Neural cell (in vitro differentiated cells): ENCODE data around the gene FGD6.

Experiments
- EP300 ChIP-seq: fragments of 450-650 bp; conservative IDR thresholded peaks from 2 replicates; pipeline ENCODE4 v1.6.1; 2014; ENCODE audit warnings: antibody characterized with exemption, mild to moderate bottlenecking, moderate library complexity; ENCODE audit not compliant: poor library complexity, severe bottlenecking
- EZH2 ChIP-seq: fragments of 200-600, 300-800 bp; shearing (Covaris generic), sonication (generic); IDR thresholded peaks from 2 replicates; pipeline ENCODE4 v1.6.1; 2014; ENCODE audit warnings: antibody characterized with exemption, low read length, borderline replicate concordance, mild to moderate bottlenecking; ENCODE audit not compliant: insufficient read depth, poor library complexity, severe bottlenecking
- POLR2AphosphoS5 ChIP-seq: IDR thresholded peaks from 2 replicates; pipeline ENCODE4 v1.6.1; 2012
- RAD21 ChIP-seq: fragments of 450-650 bp; conservative IDR thresholded peaks from 2 replicates; pipeline ENCODE4 v1.6.1; 2014; ENCODE audit warnings: antibody characterized with exemption, mild to moderate bottlenecking, moderate library complexity
- SMC3 ChIP-seq: fragments of 450-650 bp; conservative IDR thresholded peaks from 2 replicates; pipeline ENCODE4 v1.6.1; 2014; ENCODE audit warnings: antibody characterized with exemption, mild to moderate bottlenecking, moderate library complexity; ENCODE audit not compliant: poor library complexity
- TAF1 ChIP-seq: IDR thresholded peaks from 2 replicates; pipeline ENCODE4 v1.6.1; 2012; ENCODE audit warnings: low read depth
- TF ChIP-seq, protein P1 (sequence below): fragments of 450-650 bp; IDR thresholded peaks from 2 replicates; pipeline ENCODE4 v1.5.1; 2014; ENCODE audit warnings: antibody characterized with exemption, mild to moderate bottlenecking, moderate library complexity; ENCODE audit not compliant: poor library complexity, severe bottlenecking
- TF ChIP-seq, protein P2 (sequence below): IDR thresholded peaks from 2 replicates; pipeline ENCODE4 v1.6.1; 2012; ENCODE audit warnings: borderline replicate concordance

DNA sequence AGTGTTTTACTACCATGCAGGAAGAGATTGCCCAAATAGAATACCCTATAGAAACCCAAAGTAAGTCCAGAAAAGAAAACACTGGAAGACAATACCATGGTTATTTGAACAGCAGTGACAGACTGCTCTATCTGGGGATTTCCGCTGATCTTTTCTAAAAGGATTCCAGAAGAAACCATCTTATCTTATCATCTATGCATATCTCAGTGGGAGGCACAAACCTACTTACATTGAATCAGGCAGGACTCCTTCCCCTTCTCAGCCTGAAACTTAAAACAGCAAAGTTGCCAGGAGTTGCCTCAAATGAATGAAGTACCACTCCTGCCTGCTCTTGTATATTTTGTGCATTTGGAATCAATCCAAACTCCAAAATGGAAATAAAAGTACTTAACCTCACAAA lies 87.2 kb downstream of the FGD6 start:
- TF ChIP-seq, protein P1, sequence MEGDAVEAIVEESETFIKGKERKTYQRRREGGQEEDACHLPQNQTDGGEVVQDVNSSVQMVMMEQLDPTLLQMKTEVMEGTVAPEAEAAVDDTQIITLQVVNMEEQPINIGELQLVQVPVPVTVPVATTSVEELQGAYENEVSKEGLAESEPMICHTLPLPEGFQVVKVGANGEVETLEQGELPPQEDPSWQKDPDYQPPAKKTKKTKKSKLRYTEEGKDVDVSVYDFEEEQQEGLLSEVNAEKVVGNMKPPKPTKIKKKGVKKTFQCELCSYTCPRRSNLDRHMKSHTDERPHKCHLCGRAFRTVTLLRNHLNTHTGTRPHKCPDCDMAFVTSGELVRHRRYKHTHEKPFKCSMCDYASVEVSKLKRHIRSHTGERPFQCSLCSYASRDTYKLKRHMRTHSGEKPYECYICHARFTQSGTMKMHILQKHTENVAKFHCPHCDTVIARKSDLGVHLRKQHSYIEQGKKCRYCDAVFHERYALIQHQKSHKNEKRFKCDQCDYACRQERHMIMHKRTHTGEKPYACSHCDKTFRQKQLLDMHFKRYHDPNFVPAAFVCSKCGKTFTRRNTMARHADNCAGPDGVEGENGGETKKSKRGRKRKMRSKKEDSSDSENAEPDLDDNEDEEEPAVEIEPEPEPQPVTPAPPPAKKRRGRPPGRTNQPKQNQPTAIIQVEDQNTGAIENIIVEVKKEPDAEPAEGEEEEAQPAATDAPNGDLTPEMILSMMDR, result no peak
- no peak for TF ChIP-seq EZH2
- no peak for TF ChIP-seq POLR2AphosphoS5
- TF ChIP-seq, protein P2, sequence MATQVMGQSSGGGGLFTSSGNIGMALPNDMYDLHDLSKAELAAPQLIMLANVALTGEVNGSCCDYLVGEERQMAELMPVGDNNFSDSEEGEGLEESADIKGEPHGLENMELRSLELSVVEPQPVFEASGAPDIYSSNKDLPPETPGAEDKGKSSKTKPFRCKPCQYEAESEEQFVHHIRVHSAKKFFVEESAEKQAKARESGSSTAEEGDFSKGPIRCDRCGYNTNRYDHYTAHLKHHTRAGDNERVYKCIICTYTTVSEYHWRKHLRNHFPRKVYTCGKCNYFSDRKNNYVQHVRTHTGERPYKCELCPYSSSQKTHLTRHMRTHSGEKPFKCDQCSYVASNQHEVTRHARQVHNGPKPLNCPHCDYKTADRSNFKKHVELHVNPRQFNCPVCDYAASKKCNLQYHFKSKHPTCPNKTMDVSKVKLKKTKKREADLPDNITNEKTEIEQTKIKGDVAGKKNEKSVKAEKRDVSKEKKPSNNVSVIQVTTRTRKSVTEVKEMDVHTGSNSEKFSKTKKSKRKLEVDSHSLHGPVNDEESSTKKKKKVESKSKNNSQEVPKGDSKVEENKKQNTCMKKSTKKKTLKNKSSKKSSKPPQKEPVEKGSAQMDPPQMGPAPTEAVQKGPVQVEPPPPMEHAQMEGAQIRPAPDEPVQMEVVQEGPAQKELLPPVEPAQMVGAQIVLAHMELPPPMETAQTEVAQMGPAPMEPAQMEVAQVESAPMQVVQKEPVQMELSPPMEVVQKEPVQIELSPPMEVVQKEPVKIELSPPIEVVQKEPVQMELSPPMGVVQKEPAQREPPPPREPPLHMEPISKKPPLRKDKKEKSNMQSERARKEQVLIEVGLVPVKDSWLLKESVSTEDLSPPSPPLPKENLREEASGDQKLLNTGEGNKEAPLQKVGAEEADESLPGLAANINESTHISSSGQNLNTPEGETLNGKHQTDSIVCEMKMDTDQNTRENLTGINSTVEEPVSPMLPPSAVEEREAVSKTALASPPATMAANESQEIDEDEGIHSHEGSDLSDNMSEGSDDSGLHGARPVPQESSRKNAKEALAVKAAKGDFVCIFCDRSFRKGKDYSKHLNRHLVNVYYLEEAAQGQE, result no peak
- TF ChIP-seq EP300, result no peak
- TF ChIP-seq SMC3, result no peak
- TF ChIP-seq RAD21, result no peak
- no peak for TF ChIP-seq TAF1
